Activated gamma-delta T cell treated with anti-CD3 and anti-CD28 coated beads, Interleukin-2, amount 50 U/mL, for 16 hours (primary cell): ENCODE results near the gene WDR64.

Experiments used
- DNase-seq: peaks from one replicate; pipeline ENCODE4 v3.0.0-alpha.2; 2020; ENCODE audit warnings: low read depth

The WDR64 gene

DNA sequence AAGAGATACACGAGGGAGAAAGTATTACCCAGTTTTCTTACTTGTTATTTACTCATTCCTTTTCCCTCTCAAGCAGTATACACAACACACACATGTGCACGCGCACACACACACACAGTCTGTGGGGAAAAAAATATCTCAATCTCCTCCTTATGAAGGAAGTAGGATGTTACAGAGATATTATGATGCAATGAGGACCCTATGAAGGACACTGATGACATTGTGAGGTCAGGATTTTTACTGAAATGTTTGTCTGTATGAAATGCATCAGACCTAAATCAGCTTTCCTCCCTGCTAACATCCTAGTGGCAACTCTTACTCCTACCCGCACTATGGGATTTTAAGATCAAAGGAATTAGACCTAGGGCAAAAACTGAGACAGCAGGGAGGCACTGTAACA is at the start of gene WDR64:
TSS of gene WDR64 (plus strand) at position 270 of the 400 bp plus-strand sequence. CDS start 204 bp downstream, outside the sequence.
- DNase-seq, result no peak

DNA sequence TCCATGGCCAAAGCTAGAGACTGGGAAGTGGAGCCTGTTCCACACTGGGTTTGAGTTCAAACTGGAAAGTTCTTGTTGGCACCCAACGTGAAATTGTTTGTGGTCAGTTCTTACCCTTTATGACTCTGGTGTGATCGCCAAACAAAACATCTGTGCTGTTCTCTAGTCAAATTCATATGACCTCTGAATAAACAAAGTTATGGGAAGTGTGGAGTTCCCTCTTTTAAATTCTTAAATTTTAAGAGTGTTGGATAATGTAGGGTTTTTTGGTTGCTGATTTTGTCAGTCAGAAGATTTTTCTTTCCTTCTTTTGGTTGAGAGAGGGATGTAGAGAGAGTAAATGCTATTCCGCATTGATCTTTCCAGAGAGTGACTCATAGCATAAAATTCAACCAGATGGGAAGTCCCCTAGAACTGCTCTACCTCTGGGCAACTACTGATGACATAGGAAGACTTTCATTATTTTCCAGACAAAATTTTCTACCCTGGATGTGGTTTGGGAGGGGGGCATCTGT is 48.3 kb upstream of the WDR64 start:
- no peak for DNase-seq

GRCh38 chr1:241605146-241605805 is 46.8 kb upstream of the WDR64 start:
- DNase-seq, result no peak

- DNase-seq, result no peak
Measured at GRCh38 chr1:241606544-241606943, 45.5 kb upstream of the WDR64 start.

- no peak for DNase-seq
Measured at GRCh38 chr1:241607497-241607896, 44.6 kb upstream of the WDR64 start.

DNA sequence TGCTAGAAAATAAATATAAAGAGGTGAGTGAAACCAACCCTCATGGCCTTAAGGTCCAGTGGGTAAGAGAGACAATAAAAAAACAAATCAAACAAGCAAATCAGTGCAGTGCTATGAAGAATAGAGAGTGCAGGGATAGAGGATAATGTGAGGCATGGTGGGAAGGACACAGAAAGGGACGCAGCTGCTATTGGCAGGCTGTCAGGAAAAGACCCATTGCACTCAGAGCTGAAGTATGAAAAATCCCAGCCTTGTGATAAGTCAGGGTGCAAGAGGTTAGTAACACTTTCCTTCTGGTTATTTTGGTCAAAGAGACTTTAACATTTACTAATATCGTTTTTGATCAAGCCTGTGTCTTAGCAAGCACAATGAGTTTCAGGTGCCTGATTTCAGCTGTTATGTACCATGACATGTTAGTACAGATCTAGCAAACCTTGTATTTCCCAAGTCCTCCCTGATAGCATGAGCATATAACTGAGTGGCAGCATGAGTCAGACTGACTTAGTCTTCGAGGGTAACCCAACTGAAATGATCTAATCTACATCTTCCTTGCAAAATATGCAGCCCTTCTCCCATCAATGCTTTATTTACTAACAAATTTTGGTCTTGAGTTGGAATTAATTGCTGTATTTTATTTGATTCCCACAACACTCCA is 43.6 kb upstream of the WDR64 start:
- no peak for DNase-seq

GRCh38 chr1:241610056-241610815 is 41.8 kb upstream of the WDR64 start:
- DNase-seq, result no peak

GRCh38 chr1:241611063-241611462 is 41.0 kb upstream of the WDR64 start:
- DNase-seq, result no peak

- no peak for DNase-seq
Measured at GRCh38 chr1:241611736-241612135, 40.3 kb upstream of the WDR64 start.

GRCh38 chr1:241612533-241613477 is 39.3 kb upstream of the WDR64 start:
- no peak for DNase-seq

GRCh38 chr1:241614144-241614543 is 37.9 kb upstream of the WDR64 start:
- no peak for DNase-seq

GRCh38 chr1:241614572-241614971 is 37.5 kb upstream of the WDR64 start:
- DNase-seq, result no peak

GRCh38 chr1:241615043-241615974 is 36.8 kb upstream of the WDR64 start:
- DNase-seq, result no peak

DNA sequence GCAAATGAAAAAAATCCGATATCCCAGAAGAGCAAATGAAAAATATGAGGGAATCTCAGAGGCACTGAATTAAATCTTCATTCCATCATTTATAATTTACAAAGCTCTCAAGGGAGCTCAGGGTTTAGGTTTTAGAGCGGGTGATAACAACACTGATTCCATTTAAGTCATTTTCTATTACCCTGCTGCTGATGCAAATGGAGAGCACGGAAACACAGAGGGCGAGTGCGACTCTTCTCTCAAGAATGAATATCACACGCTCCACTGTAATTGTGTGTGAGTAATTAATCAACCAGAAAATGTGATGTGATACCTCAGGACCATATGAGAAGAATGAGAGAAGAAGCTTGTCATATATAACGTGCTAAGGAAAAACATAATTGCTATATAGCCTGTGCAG is 34.7 kb upstream of the WDR64 start:
- no peak for DNase-seq

- DNase-seq, result no peak
Measured at GRCh38 chr1:241622669-241623068, 29.4 kb upstream of the WDR64 start.

DNA sequence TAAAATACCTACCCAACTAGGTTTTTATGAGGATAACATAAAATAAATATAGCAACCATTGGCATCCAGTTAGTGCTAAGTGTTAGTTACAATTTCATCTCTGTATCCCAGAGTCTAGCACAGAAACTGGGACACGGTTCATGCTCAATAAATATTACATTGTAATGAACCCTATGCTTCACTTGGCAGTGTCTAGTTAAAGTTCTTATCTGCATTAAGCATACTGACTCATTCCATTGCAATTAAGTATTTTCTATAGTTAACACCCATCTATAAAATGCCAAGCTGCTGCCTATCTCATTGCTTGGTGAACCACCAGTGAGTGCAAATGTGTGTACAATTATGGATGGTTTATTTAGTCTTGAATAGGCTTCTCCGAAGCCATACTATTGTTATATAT is 27.1 kb upstream of the WDR64 start:
- DNase-seq, result no peak

- no peak for DNase-seq
Measured at GRCh38 chr1:241627453-241628259, 24.4 kb upstream of the WDR64 start.

- DNase-seq, result no peak
Measured at GRCh38 chr1:241630005-241630404, 22.1 kb upstream of the WDR64 start.

- no peak for DNase-seq
Measured at GRCh38 chr1:241630476-241630875, 21.6 kb upstream of the WDR64 start.

DNA sequence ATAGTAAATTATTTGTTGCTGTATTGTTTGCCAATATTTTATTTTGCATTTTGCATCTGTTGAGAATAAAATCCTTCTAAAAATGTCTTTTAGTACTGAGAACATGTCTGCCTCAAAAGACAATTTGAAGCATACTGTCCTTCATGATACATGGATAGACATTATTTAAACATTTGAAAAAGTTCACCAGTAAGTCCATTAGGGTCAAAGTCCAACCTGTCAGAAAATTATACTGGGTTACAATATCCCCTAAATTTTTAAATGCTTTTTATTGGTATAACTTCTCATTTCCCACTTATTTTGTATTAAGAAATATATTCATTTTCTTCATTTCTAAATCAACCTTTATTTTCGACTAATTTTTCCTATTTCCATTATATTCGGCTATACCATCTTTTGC is 21.2 kb upstream of the WDR64 start:
- DNase-seq, result no peak
